Lower leg skin (tissue), 4 donors: ENCODE data around the gene DLGAP4. TPM values are rescaled to one million over a fixed set of nuclear protein-coding genes. Genes with fewer than 3 reads are reported as not detected.

Experiments
- DNase-seq, 2 donors: peaks; one replicate each; pipeline ENCODE4 v3.0.0-alpha.2; 2019; ENCODE audit warnings: low spot score in 2 of 2
- H3K4me3 ChIP-seq: fragments of 200-600 bp; sonication (generic); 2 replicates; pipeline ENCODE4 v1.5.1; 2017; ENCODE audit warnings: mild to moderate bottlenecking, low read depth; ENCODE audit not compliant: poor library complexity, severe bottlenecking
- CTCF ChIP-seq, 3 donors: fragments of 450-650 bp; IDR thresholded peaks; one replicate each; pipeline ENCODE4 v1.5.1; 2016; ENCODE audit warnings: antibody characterized with exemption in 3 of 3, mild to moderate bottlenecking in 3 of 3, moderate library complexity in 2 of 3
- POLR2A ChIP-seq, 2 donors: fragments of 450-650 bp; IDR thresholded peaks; one replicate each; pipeline ENCODE4 v1.6.1; 2016 to 2017; ENCODE audit warnings: antibody characterized with exemption in 2 of 2, mild to moderate bottlenecking in 1 of 2, moderate library complexity in 1 of 2
- WGBS, 2 donors: methylation state at CpG; one replicate each; pipeline ENCODE4 v1.1.5; 2018; 5-methylcytosine and 5-hydroxymethylcytosine counted together
- intact Hi-C: fragments of 100-400 bp; cut with DNase I; formaldehyde crosslinking; loops from one replicate; pipeline ENCODE4 v1.15.0; 2023; ENCODE audit warnings: low total_unique reads
- total RNA-seq, 4 donors: library from RNA; depleted of rRNA; stranded (reverse); fragments of >200 nt; gene quantifications; one replicate each; pipeline ENCODE4 v1.1.0, GENCODE V29; 2016

DLGAP4 gene
- total RNA-seq, 4 donors from 2014 or later = 75.9 to 162 (median 87.7) TPM

GRCh38 chr20:36541227-36541767 lies 235.2 kb downstream of the DLGAP4 start, which contains the start of gene MYL9:
MYL9 (plus strand) TSS chr20:36541519; CDS start chr20:36544885, 3,366 bp downstream.
- TF ChIP-seq POLR2A (IDR thresholded peaks at IDR 0.05) = no peak
- intact Hi-C loops = no loop called here
- 0 to 2% methylated on average over 6 to 22 of the region's 41 CpGs for WGBS, 2 donors
- H3K4me3 ChIP-seq = peak within 1 kb of the TSS; percentile 45
- DNase-seq = peak; percentile 71 to 96

GRCh38 chr20:36541768-36542488 lies 235.8 kb downstream of the DLGAP4 start:
- TF ChIP-seq CTCF (IDR thresholded peaks at IDR 0.05) = no peak
- TF ChIP-seq POLR2A (IDR thresholded peaks at IDR 0.05) = no peak
- intact Hi-C loops = no loop called here
- peak overlapping the region; percentile 45 for H3K4me3 ChIP-seq
- DNase-seq = no peak
- 28 to 43% methylated on average over 13 to 14 of the region's 14 CpGs for WGBS, 2 donors

- 81 to 84% methylated on average over 8 to 10 of the region's 10 CpGs for WGBS, 2 donors
- TF ChIP-seq POLR2A (IDR thresholded peaks at IDR 0.05) = no peak
- no peak for TF ChIP-seq CTCF (IDR thresholded peaks at IDR 0.05)
- intact Hi-C loops = no loop called here
- DNase-seq = no peak
- no peak overlapping the region for H3K4me3 ChIP-seq
Observed at GRCh38 chr20:36542516-36543183, 236.5 kb downstream of the DLGAP4 start.

- no peak overlapping the region for H3K4me3 ChIP-seq
- intact Hi-C loops = no loop called here
- WGBS, 2 donors = 68 to 72% methylated on average over 14 of the region's 14 CpGs
- DNase-seq = peak; percentile 71 to 96
- TF ChIP-seq CTCF (IDR thresholded peaks at IDR 0.05) = no peak
- TF ChIP-seq POLR2A (IDR thresholded peaks at IDR 0.05) = no peak
Observed at GRCh38 chr20:36543184-36544133, 237.3 kb downstream of the DLGAP4 start.

- intact Hi-C loops = loop anchor here (5.0 kb wide), 1 partner anchor 868 kb away; no protein-coding TSS in a partner anchor
- no peak overlapping the region for H3K4me3 ChIP-seq
- WGBS, 2 donors = 44 to 69% methylated on average over 9 to 15 of the region's 15 CpGs
- no peak for DNase-seq
- TF ChIP-seq CTCF (IDR thresholded peaks at IDR 0.05) (no peak), POLR2A (IDR thresholded peaks at IDR 0.05) (no peak)
Observed at GRCh38 chr20:36544134-36545018, 238.2 kb downstream of the DLGAP4 start.
